Type B pancreatic cell (in vitro differentiated cells): ENCODE measurements around the gene SGPL1. TPM values are rescaled to one million over a fixed set of nuclear protein-coding genes. Genes with fewer than 3 reads are reported as not detected.

Experiments used
- DNase-seq: peaks from one replicate; pipeline ENCODE4 v3.0.0; 2021; ENCODE audit warnings: mixed read lengths; ENCODE audit not compliant: unreplicated experiment; ENCODE audit errors: extremely low spot score
- H3K27ac Mint-ChIP-seq: 2 replicates; pipeline ENCODE4 v1.8.0; 2021; ENCODE audit warnings: mild to moderate bottlenecking, mixed read lengths
- H3K27me3 Mint-ChIP-seq: 2 replicates; pipeline ENCODE4 v1.8.0; 2021; ENCODE audit warnings: mixed read lengths
- H3K36me3 Mint-ChIP-seq: 2 replicates; pipeline ENCODE4 v1.8.0; 2021; ENCODE audit warnings: mixed read lengths
- H3K4me1 Mint-ChIP-seq: one replicate; pipeline ENCODE4 v1.8.0; 2021; ENCODE audit warnings: mixed read lengths; ENCODE audit not compliant: unreplicated experiment
- H3K4me3 Mint-ChIP-seq: 2 replicates; pipeline ENCODE4 v1.8.0; 2021; ENCODE audit warnings: mild to moderate bottlenecking, mixed read lengths
- H3K9me3 Mint-ChIP-seq: 2 replicates; pipeline ENCODE4 v1.8.0; 2021; ENCODE audit warnings: mixed read lengths
- CTCF ChIP-seq: fragments of 200-600 bp; sonication (generic); conservative IDR thresholded peaks from 2 replicates; pipeline ENCODE4 v1.5.0; 2021; ENCODE audit warnings: antibody characterized with exemption, mild to moderate bottlenecking
- total RNA-seq: library from RNA; stranded (reverse); gene quantifications from 2 replicates; pipeline ENCODE4 v1.2.1, GENCODE V29; 2021; ENCODE audit warnings: low replicate concordance

Gene SGPL1
- total RNA-seq, 1 donor from 2014 or later: 70.5 TPM

GRCh38 chr10:70771311-70772194 lies 44.2 kb upstream of the SGPL1 start:
- H3K36me3 Mint-ChIP-seq: no peaks in the 10 kb centered on the region
- H3K27me3 Mint-ChIP-seq: peaks cover 7% of the 10 kb centered on the region
- DNase-seq: no peak
- H3K27ac Mint-ChIP-seq: no peak overlapping the region
- H3K9me3 Mint-ChIP-seq: no peaks in the 10 kb centered on the region
- no peak for TF ChIP-seq CTCF
- H3K4me1 Mint-ChIP-seq: no peaks in the 10 kb centered on the region
- no peak overlapping the region for H3K4me3 Mint-ChIP-seq

- DNase-seq: no peak
- H3K9me3 Mint-ChIP-seq: no peaks in the 10 kb centered on the region
- H3K4me3 Mint-ChIP-seq: no peak overlapping the region
- no peaks in the 10 kb centered on the region for H3K36me3 Mint-ChIP-seq
- TF ChIP-seq CTCF: no peak
- no peaks in the 10 kb centered on the region for H3K4me1 Mint-ChIP-seq
- H3K27me3 Mint-ChIP-seq: peaks cover 5% of the 10 kb centered on the region
- H3K27ac Mint-ChIP-seq: no peak overlapping the region
These were observed 43.1 kb upstream of the SGPL1 start for GRCh38 chr10:70772627-70773026.

- Mint-ChIP-seq H3K4me3 (no peak overlapping the region), H3K4me1 (peaks cover 5% of the 10 kb centered on the region), H3K27ac (no peak overlapping the region), H3K9me3 (no peaks in the 10 kb centered on the region), H3K27me3 (peaks cover 5% of the 10 kb centered on the region), H3K36me3 (no peaks in the 10 kb centered on the region)
- no peak for DNase-seq
- no peak for TF ChIP-seq CTCF
These were observed 42.3 kb upstream of the SGPL1 start for GRCh38 chr10:70773461-70773860.

GRCh38 chr10:70773965-70774809 lies 41.6 kb upstream of the SGPL1 start:
- Mint-ChIP-seq H3K27me3 (peaks cover 5% of the 10 kb centered on the region), H3K4me1 (peaks cover 11% of the 10 kb centered on the region), H3K36me3 (no peaks in the 10 kb centered on the region), H3K9me3 (no peaks in the 10 kb centered on the region), H3K4me3 (no peak overlapping the region), H3K27ac (no peak overlapping the region)
- no peak for DNase-seq
- no peak for TF ChIP-seq CTCF

GRCh38 chr10:70774810-70775678 lies 40.7 kb upstream of the SGPL1 start:
- no peak overlapping the region for H3K27ac Mint-ChIP-seq
- no peaks in the 10 kb centered on the region for H3K36me3 Mint-ChIP-seq
- H3K9me3 Mint-ChIP-seq: no peaks in the 10 kb centered on the region
- H3K27me3 Mint-ChIP-seq: peaks cover 5% of the 10 kb centered on the region
- DNase-seq: no peak
- peaks cover 11% of the 10 kb centered on the region for H3K4me1 Mint-ChIP-seq
- no peak overlapping the region for H3K4me3 Mint-ChIP-seq
- no peak for TF ChIP-seq CTCF
